CD14-positive monocyte (primary cell): Measurements from ENCODE around the gene KIF4A. TPM values are rescaled to one million over a fixed set of nuclear protein-coding genes. Genes with fewer than 3 reads are reported as not detected.
"Not testable (repeated sequence)": the region's sequence is repeated elsewhere in the genome, so short reads cannot be mapped to it uniquely, and the experiment has no call there.

ENCODE experiments used
- DNase-seq, 3 donors: peaks; one replicate each; pipeline ENCODE4 v3.0.0-alpha.2; 2011 to 2022
- H2AFZ ChIP-seq: 2 replicates; pipeline ENCODE4 v1.6.0; 2012; ENCODE audit warnings: mild to moderate bottlenecking, low read depth, low read length, inconsistent platforms; ENCODE audit not compliant: insufficient read depth, poor library complexity, severe bottlenecking
- H3K27ac ChIP-seq, 2 donors: 1 replicate in 1 of 2; 2 replicates in 1 of 2; pipeline ENCODE4 v1.5.1; 2012 to 2013; ENCODE audit warnings: low read length in 2 of 2, control low read depth in 1 of 2, inconsistent platforms in 1 of 2, low read depth in 1 of 2, mild to moderate bottlenecking in 1 of 2
- H3K27me3 ChIP-seq, 2 donors: one replicate each; pipeline versions ENCODE4 v1.6.0 to v1.6.1; 2011 to 2013; ENCODE audit warnings: low read length in 2 of 2; ENCODE audit not compliant: control insufficient read depth in 2 of 2, insufficient read depth in 2 of 2
- H3K36me3 ChIP-seq, 2 donors: replicated peaks in 1 of 2; 1 replicate in 1 of 2; 2 replicates in 1 of 2; pipeline versions ENCODE4 v1.5.1 to v1.6.1; 2012 to 2013; ENCODE audit warnings: low read length in 2 of 2, control low read depth in 1 of 2, inconsistent platforms in 1 of 2, mild to moderate bottlenecking in 1 of 2; ENCODE audit not compliant: insufficient read depth in 2 of 2, control insufficient read depth in 1 of 2
- H3K4me1 ChIP-seq, 2 donors: 1 replicate in 1 of 2; 2 replicates in 1 of 2; pipeline versions ENCODE4 v1.5.1 to v1.6.1; 2012 to 2013; ENCODE audit warnings: low read length in 2 of 2, control low read depth in 1 of 2, inconsistent platforms in 1 of 2, mild to moderate bottlenecking in 1 of 2, moderate library complexity in 1 of 2; ENCODE audit not compliant: insufficient read depth in 2 of 2, control insufficient read depth in 1 of 2
- H3K4me2 ChIP-seq: replicated peaks from 2 replicates; pipeline ENCODE3; 2012; ENCODE audit warnings: low read length, moderate library complexity, mild to moderate bottlenecking; ENCODE audit not compliant: poor library complexity, severe bottlenecking; ENCODE audit errors: extremely low read depth
- H3K4me3 ChIP-seq, 3 experiments: fragments of 200-600 bp in 1 of 3; sonication (generic) in 1 of 3; replicated peaks in 1 of 3; 1 replicate in 2 of 3; 2 replicates in 1 of 3; pipeline ENCODE4 v1.5.1; 2011 to 2013; ENCODE audit warnings: low read length in 3 of 3, mild to moderate bottlenecking in 3 of 3, control low read depth in 2 of 3, low read depth in 2 of 3, inconsistent platforms in 1 of 3, moderate library complexity in 1 of 3
- H3K79me2 ChIP-seq: 2 replicates; pipeline ENCODE4 v1.6.0; 2012; ENCODE audit warnings: mild to moderate bottlenecking, control low read depth, inconsistent platforms, low read length, moderate library complexity; ENCODE audit not compliant: insufficient read depth
- H3K9ac ChIP-seq: 2 replicates; pipeline ENCODE4 v1.6.0; 2017; ENCODE audit warnings: low read length, mild to moderate bottlenecking; ENCODE audit not compliant: insufficient read depth, poor library complexity, severe bottlenecking
- H3K9me3 ChIP-seq, 2 donors: replicated peaks in 1 of 2; 1 replicate in 1 of 2; 2 replicates in 1 of 2; pipeline versions ENCODE4 v1.5.1 to v1.6.1; 2012 to 2013; ENCODE audit warnings: low read length in 2 of 2, control low read depth in 1 of 2; ENCODE audit not compliant: control insufficient read depth in 1 of 2, insufficient read depth in 1 of 2
- H4K20me1 ChIP-seq: 2 replicates; pipeline ENCODE4 v1.6.0; 2012; ENCODE audit warnings: mild to moderate bottlenecking, low read length, control low read depth, moderate library complexity; ENCODE audit not compliant: insufficient read depth
- H3K27ac Mint-ChIP-seq, 7 donors: one replicate each; pipeline ENCODE4 v1.8.0; 2020; ENCODE audit warnings: mild to moderate bottlenecking in 7 of 7, mixed read lengths in 7 of 7, moderate library complexity in 6 of 7, inconsistent platforms in 2 of 7
- H3K27me3 Mint-ChIP-seq, 3 donors: one replicate each; pipeline ENCODE4 v1.8.0; 2021 to 2022; ENCODE audit warnings: low read depth in 3 of 3, mild to moderate bottlenecking in 3 of 3, mixed read lengths in 3 of 3, moderate library complexity in 3 of 3, inconsistent platforms in 1 of 3
- H3K36me3 Mint-ChIP-seq, 2 donors: one replicate each; pipeline ENCODE4 v1.8.0; 2020; ENCODE audit warnings: mixed read lengths in 2 of 2, inconsistent platforms in 1 of 2, mild to moderate bottlenecking in 1 of 2
- H3K4me1 Mint-ChIP-seq: one replicate; pipeline ENCODE4 v1.8.0; 2020; ENCODE audit warnings: mild to moderate bottlenecking, mixed read lengths
- H3K4me3 Mint-ChIP-seq, 2 donors: one replicate each; pipeline ENCODE4 v1.8.0; 2020; ENCODE audit warnings: mild to moderate bottlenecking in 2 of 2, mixed read lengths in 2 of 2, moderate library complexity in 1 of 2
- H3K9me3 Mint-ChIP-seq, 7 donors: one replicate each; pipeline ENCODE4 v1.8.0; 2020 to 2022; ENCODE audit warnings: mixed read lengths in 7 of 7, mild to moderate bottlenecking in 6 of 7, moderate library complexity in 6 of 7, inconsistent platforms in 2 of 7
- WGBS: methylation state at CpG from one replicate; pipeline ENCODE4 v1.1.5; 2013; ENCODE audit warnings: missing lambda C conversion rate; ENCODE audit not compliant: insufficient coverage; 5-methylcytosine and 5-hydroxymethylcytosine counted together
- intact Hi-C, 2 donors: fragments of 100-400 bp; cut with micrococcal nuclease; formaldehyde crosslinking; loops; one replicate each; pipeline versions ENCODE4 v1.15.0 to v1.15.1; 2023
- polyA plus RNA-seq, 3 donors: library from polyadenylated mRNA; depleted of rRNA in 1 of 3; unstranded in 2 of 3; stranded (reverse) in 1 of 3; fragments of 300-500 nt in 2 of 3; fragments of >200 nt in 1 of 3; fragmentation: Illumina TruSeq in 2 of 3; gene quantifications; 1 replicate in 2 of 3; 2 replicates in 1 of 3; pipeline ENCODE4 v1.2.3, GENCODE V29; 2012 to 2021
- TF ChIP-seq, protein P1 (sequence below): fragments of 200-600 bp; IDR thresholded peaks from one replicate; pipeline ENCODE4 v1.8.0; 2022; ENCODE audit warnings: antibody characterized with exemption, mild to moderate bottlenecking

The KIF4A gene
- polyA plus RNA-seq, 3 donors, result 0.03 TPM; not detected in 2

DNA sequence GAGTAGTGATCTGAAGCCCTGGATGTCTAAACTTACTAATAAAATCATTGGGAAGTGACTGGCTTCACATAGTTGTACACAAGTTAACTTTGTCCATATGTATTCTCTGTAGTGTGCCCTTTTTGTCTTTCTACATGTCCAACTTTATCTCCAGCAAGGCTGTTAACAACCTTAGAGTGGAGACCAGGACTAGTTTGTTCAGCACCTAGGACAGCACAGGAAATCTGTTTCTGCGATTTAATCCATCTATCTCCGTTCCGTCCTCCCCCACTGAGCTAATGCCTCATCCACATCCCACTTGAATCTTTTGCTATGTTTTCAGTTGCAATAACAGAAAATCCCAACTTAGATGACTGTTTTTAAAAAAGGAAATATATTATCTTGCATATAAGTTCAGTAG is 25.1 kb upstream of the KIF4A start:
- H3K27me3 ChIP-seq, result no peaks in the 10 kb centered on the region
- H3K36me3 Mint-ChIP-seq, result no peaks in the 10 kb centered on the region
- H3K27ac ChIP-seq, result no peak overlapping the region
- H3K9me3 ChIP-seq, result no peaks in the 10 kb centered on the region
- H2AFZ ChIP-seq, result no peak overlapping the region
- no peak overlapping the region for H3K4me3 ChIP-seq
- H3K27ac Mint-ChIP-seq, result no peak overlapping the region
- DNase-seq, result no peak
- no peaks in the 10 kb centered on the region for H4K20me1 ChIP-seq
- TF ChIP-seq, protein P1, sequence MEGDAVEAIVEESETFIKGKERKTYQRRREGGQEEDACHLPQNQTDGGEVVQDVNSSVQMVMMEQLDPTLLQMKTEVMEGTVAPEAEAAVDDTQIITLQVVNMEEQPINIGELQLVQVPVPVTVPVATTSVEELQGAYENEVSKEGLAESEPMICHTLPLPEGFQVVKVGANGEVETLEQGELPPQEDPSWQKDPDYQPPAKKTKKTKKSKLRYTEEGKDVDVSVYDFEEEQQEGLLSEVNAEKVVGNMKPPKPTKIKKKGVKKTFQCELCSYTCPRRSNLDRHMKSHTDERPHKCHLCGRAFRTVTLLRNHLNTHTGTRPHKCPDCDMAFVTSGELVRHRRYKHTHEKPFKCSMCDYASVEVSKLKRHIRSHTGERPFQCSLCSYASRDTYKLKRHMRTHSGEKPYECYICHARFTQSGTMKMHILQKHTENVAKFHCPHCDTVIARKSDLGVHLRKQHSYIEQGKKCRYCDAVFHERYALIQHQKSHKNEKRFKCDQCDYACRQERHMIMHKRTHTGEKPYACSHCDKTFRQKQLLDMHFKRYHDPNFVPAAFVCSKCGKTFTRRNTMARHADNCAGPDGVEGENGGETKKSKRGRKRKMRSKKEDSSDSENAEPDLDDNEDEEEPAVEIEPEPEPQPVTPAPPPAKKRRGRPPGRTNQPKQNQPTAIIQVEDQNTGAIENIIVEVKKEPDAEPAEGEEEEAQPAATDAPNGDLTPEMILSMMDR, result no peak
- no peak overlapping the region for H3K4me2 ChIP-seq
- H3K4me1 ChIP-seq, result no peaks in the 10 kb centered on the region
- H3K9me3 Mint-ChIP-seq, result peaks cover 0 to 8% (median 0%) of the 10 kb centered on the region in 7 donors
- intact Hi-C loops, result no loop called here
- H3K36me3 ChIP-seq, result no peaks in the 10 kb centered on the region
- peaks cover 0 to 6% (median 3%) of the 10 kb centered on the region in 3 donors for H3K27me3 Mint-ChIP-seq
- H3K9ac ChIP-seq, result no peak overlapping the region
- H3K4me3 Mint-ChIP-seq, result no peak overlapping the region
- H3K79me2 ChIP-seq, result no peaks in the 10 kb centered on the region
- no CpG with 5 or more reads among the region's 3 CpGs for WGBS
- no peaks in the 10 kb centered on the region for H3K4me1 Mint-ChIP-seq

DNA sequence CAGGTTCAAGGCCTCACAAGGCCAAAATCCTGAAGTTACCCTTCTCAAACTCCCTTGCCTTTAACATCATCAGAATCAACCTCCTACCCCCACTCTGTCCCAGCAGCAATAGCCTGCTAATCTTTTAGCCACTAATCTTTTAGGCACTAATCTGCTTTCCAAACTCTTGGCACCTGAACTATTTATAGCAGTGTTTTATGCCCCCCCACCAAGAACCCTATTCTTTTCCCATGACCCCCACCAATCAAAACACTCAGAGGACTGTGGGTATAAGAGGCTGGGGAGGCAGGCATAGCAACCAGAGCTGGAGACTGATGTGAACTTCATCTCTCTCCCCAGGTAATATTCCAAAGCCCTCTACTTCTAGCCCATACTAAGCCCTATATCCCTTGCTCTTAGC is 21.9 kb upstream of the KIF4A start, which contains the start of gene ARR3:
TSS of gene ARR3 (plus strand) at position 301 of the 400 bp plus-strand sequence. CDS start 1,052 bp downstream, outside the sequence.
- Histone ChIP-seq H3K27ac (no peak within 1 kb of the TSS), H2AFZ (no peak within 1 kb of the TSS), H3K9me3 (no peaks in the 10 kb centered on the region), H3K4me3 (no peak within 1 kb of the TSS), H3K4me2 (no peak within 1 kb of the TSS), H3K9ac (no peak within 1 kb of the TSS), H3K36me3 (no peaks in the 10 kb centered on the region), H3K79me2 (no peaks in the 10 kb centered on the region), H3K27me3 (no peaks in the 10 kb centered on the region), H3K4me1 (no peaks in the 10 kb centered on the region), H4K20me1 (no peaks in the 10 kb centered on the region)
- H3K36me3 Mint-ChIP-seq, result no peaks in the 10 kb centered on the region
- peaks cover 0 to 4% (median 3%) of the 10 kb centered on the region in 3 donors for H3K27me3 Mint-ChIP-seq
- TF ChIP-seq, protein P1, result no peak
- no peak for DNase-seq
- intact Hi-C loops, result no loop called here
- H3K9me3 Mint-ChIP-seq, result peaks cover 0 to 2% (median 0%) of the 10 kb centered on the region in 7 donors
- H3K27ac Mint-ChIP-seq, result no peak within 1 kb of the TSS
- no peak within 1 kb of the TSS for H3K4me3 Mint-ChIP-seq
- no peaks in the 10 kb centered on the region for H3K4me1 Mint-ChIP-seq

DNA sequence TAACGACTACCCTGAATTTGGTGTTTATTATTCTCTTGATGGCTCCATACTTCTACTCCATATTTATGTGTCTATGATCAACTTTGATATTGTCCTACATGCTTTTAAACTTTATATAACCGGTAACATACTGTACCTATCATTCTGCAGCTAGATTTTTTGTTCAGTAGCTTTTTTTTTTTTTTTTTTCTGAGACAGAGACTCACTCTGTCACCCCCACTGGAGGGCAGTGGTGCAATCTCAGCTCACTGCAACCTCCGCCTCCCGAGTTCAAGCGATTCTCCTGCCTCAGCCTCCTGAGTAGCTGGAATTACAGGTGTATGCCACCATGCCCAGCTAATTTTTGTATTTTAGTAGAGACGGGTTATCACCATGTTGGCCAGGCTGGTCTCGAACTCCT is 15.9 kb upstream of the KIF4A start:
- H4K20me1 ChIP-seq, DNase-seq, H3K9me3 Mint-ChIP-seq, H3K79me2 ChIP-seq, H3K36me3 Mint-ChIP-seq, H3K4me1 ChIP-seq, H3K4me3 Mint-ChIP-seq, H3K4me3 ChIP-seq, H3K9me3 ChIP-seq, H3K27ac Mint-ChIP-seq, H3K4me1 Mint-ChIP-seq, H3K9ac ChIP-seq, intact Hi-C loops, H3K4me2 ChIP-seq, H3K27me3 ChIP-seq, H3K27ac ChIP-seq, H3K36me3 ChIP-seq, H2AFZ ChIP-seq: not testable (repeated sequence)
- WGBS, result 94% methylated on average over 2 of the region's 7 CpGs
- peaks cover 0 to 11% (median 0%) of the 10 kb centered on the region in 3 donors for H3K27me3 Mint-ChIP-seq
